HG02759 (cell line): ENCODE data around the gene ODAD4.
A peak's percentile ranks its signal among the peaks of the same experiment; 100 is the strongest.

ENCODE experiments used
- ATAC-seq: cut with Tn5 transposase; IDR thresholded peaks from one replicate; pipeline ENCODE4 v1.9.1; 2021; ENCODE audit warnings: mild to moderate bottlenecking, moderate library complexity; ENCODE audit not compliant: unreplicated experiment

Gene ODAD4

DNA sequence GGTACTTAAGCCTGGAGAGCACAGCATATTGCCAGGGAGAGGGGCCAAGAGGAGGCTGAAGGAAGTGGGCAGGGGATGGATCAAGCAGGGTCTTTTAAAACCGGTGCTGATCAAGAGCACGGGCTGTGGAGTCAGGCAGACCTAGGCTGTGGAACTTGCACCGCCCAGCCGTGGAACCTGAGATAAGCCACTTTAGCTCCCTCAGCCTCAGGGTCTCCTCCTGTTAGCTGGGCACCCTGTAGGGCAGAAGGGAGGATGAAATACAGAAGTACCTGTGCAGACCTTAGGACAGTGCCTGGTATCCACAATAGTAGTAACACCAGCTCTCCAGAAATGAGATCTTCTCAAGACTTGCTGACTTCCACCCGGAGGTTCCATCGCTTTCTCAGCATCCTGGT lies 9.3 kb downstream of the ODAD4 start:
- ATAC-seq, result no peak

DNA sequence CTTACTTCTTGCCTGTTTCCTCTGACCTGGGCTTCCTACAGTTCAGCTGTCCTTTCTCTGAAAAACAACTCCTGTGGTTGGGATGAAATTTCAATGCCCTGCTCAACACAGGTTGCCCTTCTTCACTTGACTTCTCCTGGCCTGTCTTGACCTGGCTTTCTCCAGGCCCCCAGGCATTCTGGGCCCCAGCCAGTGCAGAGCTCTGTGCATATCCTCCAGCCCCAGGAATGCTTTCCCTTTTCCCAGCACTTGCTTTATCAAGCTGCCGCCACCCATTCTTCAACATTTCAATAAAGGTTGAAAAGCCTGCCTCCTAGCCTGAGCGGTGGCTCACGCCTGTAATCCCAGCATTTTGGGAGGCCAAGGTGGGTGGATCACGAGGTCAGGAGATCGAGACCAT lies 10.8 kb downstream of the ODAD4 start:
- no peak for ATAC-seq

GRCh38 chr17:41942626-41943373 lies 12.4 kb downstream of the ODAD4 start:
- no peak for ATAC-seq

DNA sequence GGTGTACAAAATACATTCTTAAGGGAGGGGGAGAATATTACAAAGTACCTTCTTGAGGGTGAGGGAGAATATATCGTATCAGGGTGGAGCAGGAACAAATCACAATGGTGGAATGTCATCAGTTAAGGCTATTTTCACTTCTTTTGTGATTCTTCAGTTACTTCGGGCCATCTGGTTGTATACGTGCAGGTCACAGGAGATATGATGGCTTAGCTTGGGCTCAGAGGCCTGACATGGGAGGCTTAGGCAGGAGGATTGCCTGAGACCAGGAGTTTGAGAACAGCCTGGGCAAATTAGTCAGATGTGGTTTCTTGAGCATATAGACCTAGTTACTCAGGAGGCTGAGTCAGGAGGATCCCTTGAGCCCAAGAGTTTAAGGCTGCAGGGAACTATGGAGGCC lies 13.1 kb downstream of the ODAD4 start:
- no peak for ATAC-seq

GRCh38 chr17:41944943-41945342 lies 14.5 kb downstream of the ODAD4 start:
- no peak for ATAC-seq

DNA sequence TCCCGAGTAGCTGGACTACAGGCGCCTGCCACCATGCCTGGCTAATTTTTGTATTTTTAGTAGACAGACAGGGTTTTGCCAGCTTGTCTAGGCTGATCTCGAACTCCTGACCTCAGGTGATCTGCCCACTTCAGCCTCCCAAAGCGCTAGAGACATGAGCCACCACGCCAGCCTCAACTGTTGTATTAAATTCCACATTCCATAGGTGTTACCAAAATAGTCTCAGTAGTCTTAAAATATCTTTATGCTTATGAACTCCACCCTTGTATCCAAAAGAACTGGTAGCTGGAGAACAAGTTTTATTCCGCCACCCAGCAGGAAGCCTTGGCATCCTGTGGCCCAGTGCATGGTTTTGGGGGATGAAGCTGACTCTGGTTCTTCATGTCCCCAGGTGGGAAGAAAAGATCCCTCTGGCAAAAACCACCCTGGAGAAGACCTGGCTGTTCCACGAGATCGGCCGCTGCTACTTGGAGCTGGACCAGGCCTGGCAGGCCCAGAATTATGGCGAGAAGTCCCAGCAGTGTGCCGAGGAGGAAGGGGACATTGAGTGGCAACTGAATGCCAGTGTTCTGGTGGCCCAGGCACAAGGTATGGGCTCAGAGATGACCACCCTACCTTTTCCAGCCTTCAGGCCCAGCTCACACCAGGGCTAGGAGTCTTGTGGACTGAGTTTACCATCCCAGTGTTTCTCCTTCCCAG lies 18.5 kb downstream of the ODAD4 start:
- no peak for ATAC-seq

- ATAC-seq, result no peak
These were observed 26.1 kb downstream of the ODAD4 start for GRCh38 chr17:41956522-41956921.

DNA sequence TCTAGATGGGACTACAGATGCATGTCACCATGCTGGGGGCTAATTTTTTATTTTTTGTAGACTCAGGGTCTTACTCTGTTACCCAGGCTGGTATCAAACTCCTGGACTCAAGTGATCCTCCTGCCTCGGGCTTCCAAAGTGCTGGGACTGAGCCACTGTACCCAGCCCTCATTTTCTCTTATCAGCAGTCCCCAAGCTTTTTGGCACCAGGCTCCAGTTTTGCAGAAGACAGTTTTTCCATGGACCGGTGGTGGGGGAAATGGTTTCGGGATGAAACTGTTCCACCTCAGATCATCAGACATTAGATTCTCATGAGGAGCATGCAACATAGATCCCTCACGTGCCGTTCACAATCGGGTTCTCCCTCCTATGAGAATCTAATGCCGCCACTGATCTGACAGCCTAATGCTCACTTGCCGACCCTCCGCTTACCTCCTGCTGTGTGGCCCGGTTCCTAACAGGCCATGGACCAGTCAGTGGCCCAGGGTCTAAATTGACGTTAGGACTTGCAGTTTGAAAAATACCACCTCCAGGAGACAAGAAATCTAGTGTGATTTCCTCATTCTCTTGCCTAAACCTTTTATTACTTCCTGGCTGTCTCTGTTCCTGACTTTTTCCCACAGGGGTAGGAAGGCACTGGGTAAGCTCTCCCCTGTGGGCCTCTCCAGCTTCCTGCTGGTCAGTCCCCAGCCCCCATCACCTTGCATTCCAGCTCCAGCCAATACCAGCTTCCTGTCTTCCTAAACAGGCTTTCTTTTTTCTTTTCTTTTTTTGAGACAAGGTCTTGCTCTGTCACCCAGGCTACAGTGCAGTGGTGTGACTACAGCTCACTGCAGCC lies 26.8 kb downstream of the ODAD4 start:
- ATAC-seq, result no peak

DNA sequence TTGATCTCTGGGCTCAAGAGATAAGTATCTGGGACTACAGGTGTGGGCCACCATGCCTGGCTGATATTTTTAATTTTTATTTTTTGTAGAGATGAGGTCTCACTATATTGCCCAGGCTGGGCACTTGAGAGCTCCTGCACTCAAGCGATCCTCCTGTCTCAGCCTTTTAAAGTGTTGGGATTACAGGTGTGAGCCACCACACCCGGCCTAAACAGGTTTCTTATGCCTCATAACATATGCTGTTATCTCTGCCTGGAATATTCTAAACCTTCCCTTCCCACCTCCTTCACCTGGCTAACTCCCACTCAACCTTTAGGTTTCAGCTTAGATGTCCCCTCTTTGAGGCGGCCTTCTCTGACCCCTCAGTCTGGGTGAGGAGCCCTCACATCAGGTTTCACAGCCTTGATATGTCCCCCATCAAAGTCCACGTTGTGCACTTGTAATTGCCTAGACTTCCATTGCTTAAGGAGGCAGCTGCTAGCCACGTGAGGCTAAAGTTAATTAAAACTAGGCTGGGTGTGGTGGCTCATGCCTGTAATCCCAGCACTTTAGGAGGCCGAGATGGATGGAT lies 27.5 kb downstream of the ODAD4 start:
- no peak for ATAC-seq

- ATAC-seq, result no peak
These were observed 28.6 kb downstream of the ODAD4 start for GRCh38 chr17:41959030-41959335.

DNA sequence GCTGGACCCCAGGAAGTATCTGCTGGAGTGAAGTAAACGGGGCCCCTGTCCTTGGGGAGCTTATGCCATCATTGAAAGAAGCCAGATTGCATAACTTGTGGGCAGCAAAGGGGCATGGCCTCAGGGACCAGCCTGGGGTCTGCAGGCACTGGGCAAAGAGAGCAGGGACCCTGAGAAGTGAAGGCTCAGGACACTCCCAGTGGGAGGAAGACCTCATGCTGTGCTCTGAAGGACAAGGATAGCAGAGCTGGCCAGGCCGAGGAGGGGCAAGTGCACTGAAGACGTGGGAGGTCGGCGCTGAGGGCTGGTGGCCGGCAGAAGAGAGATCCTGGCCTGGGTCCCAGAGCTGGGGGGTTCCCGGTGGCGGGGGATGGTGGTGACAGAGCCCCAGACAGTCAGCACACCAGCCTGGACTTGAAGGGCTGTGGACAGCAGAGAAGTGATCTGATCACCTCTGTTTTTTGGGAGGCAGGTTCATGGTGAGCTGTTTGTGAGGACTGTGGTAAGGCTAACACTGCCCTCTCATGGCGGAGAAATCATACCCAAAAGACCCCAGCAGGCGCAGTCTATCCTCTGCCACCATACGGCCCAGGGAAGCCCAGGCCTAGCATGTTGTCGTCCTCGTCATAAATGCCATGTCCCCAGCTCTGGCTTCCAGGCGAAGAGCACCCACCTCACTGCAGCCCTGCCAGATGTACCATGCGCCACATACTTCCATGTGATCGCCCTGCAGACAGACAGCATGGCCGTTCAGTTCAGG lies 29.1 kb downstream of the ODAD4 start:
- no peak for ATAC-seq

DNA sequence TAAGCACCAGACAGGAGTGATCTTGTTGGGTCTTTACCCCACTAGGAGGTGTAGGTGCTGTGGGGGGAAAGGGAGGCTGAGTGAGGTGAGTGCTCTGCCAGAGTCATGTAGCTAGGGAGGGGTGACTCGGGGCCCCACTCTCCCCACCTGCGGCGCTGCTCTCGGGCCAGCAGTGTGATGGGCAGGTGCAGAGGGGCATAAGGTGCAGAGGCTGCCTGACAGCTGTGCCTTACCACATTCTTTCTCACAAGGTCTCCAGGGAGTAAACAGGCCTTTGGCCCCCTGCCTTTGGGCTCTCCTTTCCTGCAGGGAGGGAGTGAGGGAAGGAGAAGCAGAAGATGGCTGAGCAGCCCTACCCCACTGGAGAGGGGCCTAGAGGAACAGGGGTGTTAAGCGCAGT lies 31.7 kb downstream of the ODAD4 start:
- ATAC-seq, result no peak

GRCh38 chr17:41962768-41963434 lies 32.5 kb downstream of the ODAD4 start:
- no peak for ATAC-seq

DNA sequence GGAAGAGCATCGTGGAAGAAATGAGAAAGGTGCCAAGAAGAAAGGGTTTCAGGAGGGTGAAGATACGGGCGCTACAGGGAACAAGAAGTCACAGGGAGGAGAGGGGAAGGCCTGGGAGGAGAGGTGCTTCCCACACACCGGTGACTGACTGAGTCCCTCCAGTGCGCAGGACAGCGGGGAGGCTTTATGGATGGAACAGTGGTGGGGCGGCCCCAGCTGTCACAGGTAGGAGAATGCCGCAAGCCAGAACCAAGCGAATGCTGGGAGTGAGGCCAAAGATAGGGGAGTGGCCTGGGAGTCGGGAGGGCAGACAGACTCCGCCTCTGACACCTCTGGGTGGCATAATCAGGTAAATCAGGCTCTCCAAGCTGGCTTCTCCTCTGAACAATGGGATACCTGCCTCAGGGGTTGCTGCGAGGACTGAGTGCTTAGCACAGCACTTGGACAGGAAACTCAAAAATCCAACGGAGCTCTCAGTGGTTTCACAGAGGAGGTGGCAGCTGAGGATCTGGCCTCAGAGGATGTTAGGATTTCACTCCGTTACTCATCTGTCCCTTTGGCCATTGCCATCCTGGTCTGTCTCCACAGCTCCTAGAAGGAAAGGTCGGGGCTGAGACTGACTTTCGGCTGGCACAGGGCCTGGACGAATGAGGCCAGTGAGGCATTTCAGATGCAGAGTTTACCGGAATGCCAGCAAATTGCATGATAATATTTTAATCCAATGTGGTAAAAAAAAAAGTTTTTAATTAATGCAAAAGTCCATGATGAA lies 35.5 kb downstream of the ODAD4 start:
- ATAC-seq, result peak; percentile 32

DNA sequence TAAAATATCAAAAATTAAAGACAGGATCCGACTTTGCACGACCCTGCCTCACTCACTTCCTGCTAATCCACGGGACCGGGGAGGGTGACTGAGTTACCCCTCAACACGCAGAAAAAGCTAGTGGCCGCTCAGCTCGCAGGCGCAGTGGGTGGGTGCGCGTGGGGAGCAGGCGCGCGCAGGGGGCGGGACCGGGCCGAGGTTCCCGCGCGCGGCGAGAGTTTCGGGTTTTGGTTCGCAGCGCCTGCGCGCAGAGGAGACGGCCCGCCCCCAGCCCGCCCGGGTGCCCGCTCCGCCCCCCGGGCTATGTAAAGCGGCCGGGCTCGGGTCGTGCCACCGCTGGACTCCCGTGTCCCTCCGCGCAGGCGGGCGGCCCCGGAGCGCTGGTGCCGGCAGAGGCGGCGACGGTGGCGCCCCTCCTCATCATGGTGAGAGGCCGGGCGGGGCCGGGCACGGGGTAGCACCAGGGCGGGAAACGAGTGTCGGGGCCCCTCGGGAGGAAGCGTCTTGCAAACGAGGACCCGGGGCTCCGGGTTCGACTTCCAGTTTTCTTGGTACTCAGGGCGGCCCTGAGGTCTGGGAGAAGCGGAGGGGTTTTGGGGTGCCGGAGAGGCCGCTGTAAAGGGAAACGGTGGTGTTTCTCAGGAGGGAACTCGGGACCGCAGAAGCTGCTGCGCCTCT lies 36.2 kb downstream of the ODAD4 start, which contains the start of gene CNP:
CNP (plus strand) TSS at position 333 of the 678 bp plus-strand sequence; CDS start at position 423, 90 bp downstream.
- ATAC-seq, result peak; percentile 76

GRCh38 chr17:41967141-41967920 lies 36.9 kb downstream of the ODAD4 start:
- ATAC-seq, result no peak

DNA sequence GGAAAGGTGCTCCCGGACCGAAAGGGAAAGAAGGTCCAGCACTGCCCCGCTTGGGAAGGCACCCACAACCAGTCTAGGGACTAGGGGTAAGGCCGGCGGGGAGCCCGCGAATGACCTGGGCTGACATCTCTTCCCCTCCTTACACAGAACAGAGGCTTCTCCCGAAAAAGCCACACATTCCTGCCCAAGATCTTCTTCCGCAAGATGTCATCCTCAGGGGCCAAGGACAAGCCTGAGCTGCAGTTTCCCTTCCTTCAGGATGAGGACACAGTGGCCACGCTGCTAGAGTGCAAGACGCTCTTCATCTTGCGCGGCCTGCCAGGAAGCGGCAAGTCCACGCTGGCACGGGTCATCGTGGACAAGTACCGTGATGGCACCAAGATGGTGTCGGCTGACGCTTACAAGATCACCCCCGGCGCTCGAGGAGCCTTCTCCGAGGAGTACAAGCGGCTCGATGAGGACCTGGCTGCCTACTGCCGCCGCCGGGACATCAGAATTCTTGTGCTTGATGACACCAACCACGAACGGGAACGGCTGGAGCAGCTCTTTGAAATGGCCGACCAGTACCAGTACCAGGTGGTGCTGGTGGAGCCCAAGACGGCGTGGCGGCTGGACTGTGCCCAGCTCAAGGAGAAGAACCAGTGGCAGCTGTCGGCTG lies 37.6 kb downstream of the ODAD4 start:
- no peak for ATAC-seq

DNA sequence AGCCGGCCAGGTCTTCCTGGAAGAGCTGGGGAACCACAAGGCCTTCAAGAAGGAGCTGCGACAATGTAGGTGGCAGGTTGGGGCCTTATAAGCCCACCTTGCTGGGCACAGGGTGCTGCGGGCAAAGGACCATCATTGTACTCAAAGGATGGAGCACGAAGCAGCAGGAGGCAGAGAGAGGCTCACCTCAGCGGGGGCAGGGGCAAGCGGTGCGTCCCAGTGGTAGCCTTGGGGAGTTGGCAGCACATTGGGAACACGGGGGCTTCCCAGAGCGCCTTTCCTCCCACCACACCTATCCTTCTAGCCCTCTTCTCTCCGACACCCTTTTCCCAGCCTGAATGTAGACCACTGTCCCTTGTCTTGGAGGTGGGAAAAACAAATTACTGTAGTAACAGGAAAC lies 38.3 kb downstream of the ODAD4 start:
- ATAC-seq, result no peak
